ENCODE data around the gene CXCL12. TPM values are rescaled to one million over a fixed set of nuclear protein-coding genes. Genes with fewer than 3 reads are reported as not detected.

CXCL12 gene
- polyA plus RNA-seq, 1 experiment = 217 TPM

- POLR2A ChIA-PET = interaction anchor here (0.9 kb wide), 1 partner anchor 35 kb away, joined by 3 read pairs; no protein-coding TSS in a partner anchor
- DNase-seq (ENCODE audit: low read depth) = no peak
- Histone ChIP-seq H3K36me3 (ENCODE audit: control insufficient read depth, insufficient read depth, low read length) (peaks cover 19% of the 10 kb centered on the region), H3K27me3 (ENCODE audit: control insufficient read depth, insufficient read depth, low read length) (no peaks in the 10 kb centered on the region), H3K4me3 (ENCODE audit: low read depth, low read length) (no peak overlapping the region)
- CTCF ChIA-PET = interaction anchor here (0.7 to 2.4 kb wide), 2 partner anchors 12 to 17 kb away, joined by 3 to 5 read pairs; no protein-coding TSS in a partner anchor
- TF ChIP-seq CTCF (IDR thresholded peaks at IDR 0.05; ENCODE audit: insufficient read depth, low read depth, low read length) = no peak
Observed at GRCh38 chr10:44369854-44370253, 15.0 kb downstream of the CXCL12 start.

- ChIA-PET POLR2A (interaction anchor here (0.9 kb wide), 1 partner anchor 34 kb away, joined by 3 read pairs; no protein-coding TSS in a partner anchor), CTCF (interaction anchor here (0.6 to 2.4 kb wide), 2 partner anchors 18 to 919 kb away, joined by 3 to 5 read pairs; no protein-coding TSS in a partner anchor)
- H3K36me3 ChIP-seq (ENCODE audit: control insufficient read depth, insufficient read depth, low read length) = peaks cover 18% of the 10 kb centered on the region
- H3K27me3 ChIP-seq (ENCODE audit: control insufficient read depth, insufficient read depth, low read length) = no peaks in the 10 kb centered on the region
- no peak for TF ChIP-seq CTCF (IDR thresholded peaks at IDR 0.05; ENCODE audit: insufficient read depth, low read depth, low read length)
- DNase-seq (ENCODE audit: low read depth) = no peak
- H3K4me3 ChIP-seq (ENCODE audit: low read depth, low read length) = no peak overlapping the region
Observed at GRCh38 chr10:44369296-44369695, 15.6 kb downstream of the CXCL12 start.

- H3K36me3 ChIP-seq (ENCODE audit: control insufficient read depth, insufficient read depth, low read length) = peaks cover 11% of the 10 kb centered on the region
- DNase-seq (ENCODE audit: low read depth) = no peak
- ChIA-PET CTCF (interaction anchor here (0.6 to 2.4 kb wide), 3 partner anchors 18 to 918 kb away, joined by 3 to 5 read pairs (median 3); no protein-coding TSS in a partner anchor), POLR2A (no interaction called here)
- no peak overlapping the region for H3K4me3 ChIP-seq (ENCODE audit: low read depth, low read length)
- no peaks in the 10 kb centered on the region for H3K27me3 ChIP-seq (ENCODE audit: control insufficient read depth, insufficient read depth, low read length)
- no peak for TF ChIP-seq CTCF (IDR thresholded peaks at IDR 0.05; ENCODE audit: insufficient read depth, low read depth, low read length)
Observed at GRCh38 chr10:44368637-44369036, 16.3 kb downstream of the CXCL12 start.

- ChIA-PET CTCF (interaction anchor here (0.8 to 2.0 kb wide), 2 partner anchors 9 to 497 kb away, joined by 3 to 5 read pairs; no protein-coding TSS in a partner anchor), POLR2A (interaction anchor here (0.6 kb wide), 1 partner anchor 20 kb away, joined by 3 read pairs; no protein-coding TSS in a partner anchor)
- no peak for TF ChIP-seq CTCF (IDR thresholded peaks at IDR 0.05; ENCODE audit: insufficient read depth, low read depth, low read length)
- no peak for DNase-seq (ENCODE audit: low read depth)
- H3K4me3 ChIP-seq (ENCODE audit: low read depth, low read length) = no peak overlapping the region
- H3K27me3 ChIP-seq (ENCODE audit: control insufficient read depth, insufficient read depth, low read length) = no peaks in the 10 kb centered on the region
- H3K36me3 ChIP-seq (ENCODE audit: control insufficient read depth, insufficient read depth, low read length) = no peaks in the 10 kb centered on the region; the same call in 1 of the 2 replicates
Observed at GRCh38 chr10:44366941-44367630, 17.8 kb downstream of the CXCL12 start.

GRCh38 chr10:44364566-44364965 is 20.3 kb downstream of the CXCL12 start:
- ChIA-PET CTCF (no interaction called here), POLR2A (no interaction called here)
- no peaks in the 10 kb centered on the region; the same call in 1 of the 2 replicates for H3K36me3 ChIP-seq (ENCODE audit: control insufficient read depth, insufficient read depth, low read length)
- H3K27me3 ChIP-seq (ENCODE audit: control insufficient read depth, insufficient read depth, low read length) = no peaks in the 10 kb centered on the region
- H3K4me3 ChIP-seq (ENCODE audit: low read depth, low read length) = no peak overlapping the region
- DNase-seq (ENCODE audit: low read depth) = no peak
- TF ChIP-seq CTCF (IDR thresholded peaks at IDR 0.05; ENCODE audit: insufficient read depth, low read depth, low read length) = no peak
